Measurements from ENCODE around the gene MTCL3.

Gene MTCL3

GRCh38 chr6:127520066-127520465 lies 931 bp upstream of the MTCL3 start:
- TF ChIP-seq POLR2A (IDR thresholded peaks at IDR 0.05; ENCODE audit: low read depth) (no peak), EP300 (IDR thresholded peaks at IDR 0.05) (no peak), CTCF (IDR thresholded peaks at IDR 0.05) (no peak), POLR2AphosphoS5 (IDR thresholded peaks at IDR 0.05) (no peak)
- H3K4me3 ChIP-seq, result no peak overlapping the region
- DNase-seq (ENCODE audit: extremely low spot score), result no peak
- intact Hi-C loops (cut with DNase I), result no loop called here
- H3K36me3 ChIP-seq, result no peaks in the 10 kb centered on the region
- no peak overlapping the region for H3K27ac ChIP-seq (replicated peaks in 1 of 4)
- H3K27me3 ChIP-seq, result peaks cover 0 to 60% (median 26%) of the 10 kb centered on the region in 4 donors
- H3K4me1 ChIP-seq, result peaks cover 16 to 32% (median 29%) of the 10 kb centered on the region in 4 donors
- no peaks in the 10 kb centered on the region for H3K9me3 ChIP-seq
- 18% methylated on average over 2 of the region's 2 CpGs for WGBS

- H3K27me3 ChIP-seq, result peaks cover 0 to 60% (median 26%) of the 10 kb centered on the region in 4 donors
- 5% methylated on average over 10 of the region's 10 CpGs for WGBS
- H3K27ac ChIP-seq (replicated peaks in 1 of 4), result no peak overlapping the region
- H3K36me3 ChIP-seq, result no peaks in the 10 kb centered on the region
- no peak for DNase-seq (ENCODE audit: extremely low spot score)
- H3K4me1 ChIP-seq, result peaks cover 20 to 38% (median 35%) of the 10 kb centered on the region in 4 donors
- TF ChIP-seq POLR2AphosphoS5 (IDR thresholded peaks at IDR 0.05), result no peak
- TF ChIP-seq POLR2A (IDR thresholded peaks at IDR 0.05; ENCODE audit: low read depth), result no peak
- intact Hi-C loops (cut with DNase I), result no loop called here
- no peaks in the 10 kb centered on the region for H3K9me3 ChIP-seq
- H3K4me3 ChIP-seq, result peak overlapping the region in 2 of 4 donors; percentile 3 to 33
Measured at GRCh38 chr6:127519469-127519785, 292 bp upstream of the MTCL3 start.

- H3K27me3 ChIP-seq, result peaks cover 0 to 55% (median 26%) of the 10 kb centered on the region in 4 donors
- TF ChIP-seq EP300 (IDR thresholded peaks at IDR 0.05) (no peak), POLR2A (IDR thresholded peaks at IDR 0.05; ENCODE audit: low read depth) (no peak), POLR2AphosphoS5 (IDR thresholded peaks at IDR 0.05) (no peak), CTCF (IDR thresholded peaks at IDR 0.05) (no peak)
- H3K27ac ChIP-seq (replicated peaks in 1 of 4), result no peak overlapping the region
- peaks cover 21 to 42% (median 39%) of the 10 kb centered on the region in 4 donors for H3K4me1 ChIP-seq
- H3K9me3 ChIP-seq, result no peaks in the 10 kb centered on the region
- H3K36me3 ChIP-seq, result no peaks in the 10 kb centered on the region
- WGBS, result 30% methylated on average over 10 of the region's 10 CpGs
- DNase-seq (ENCODE audit: extremely low spot score), result no peak
- H3K4me3 ChIP-seq, result peak overlapping the region in 1 of 4 donors; percentile 6
- intact Hi-C loops (cut with DNase I), result no loop called here
Measured at GRCh38 chr6:127518191-127518709, 885 bp downstream of the MTCL3 start.

- no peak for DNase-seq (ENCODE audit: extremely low spot score)
- Histone ChIP-seq H3K27me3 (peaks cover 0 to 55% (median 26%) of the 10 kb centered on the region in 4 donors), H3K9me3 (no peaks in the 10 kb centered on the region), H3K36me3 (no peaks in the 10 kb centered on the region), H3K27ac (replicated peaks in 1 of 4) (no peak overlapping the region), H3K4me1 (peaks cover 21 to 42% (median 39%) of the 10 kb centered on the region in 4 donors), H3K4me3 (no peak overlapping the region)
- 83% methylated on average over 2 of the region's 2 CpGs for WGBS
- intact Hi-C loops (cut with DNase I), result no loop called here
- TF ChIP-seq POLR2A (IDR thresholded peaks at IDR 0.05; ENCODE audit: low read depth), result no peak
- no peak for TF ChIP-seq POLR2AphosphoS5 (IDR thresholded peaks at IDR 0.05)
- no peak for TF ChIP-seq CTCF (IDR thresholded peaks at IDR 0.05)
- no peak for TF ChIP-seq EP300 (IDR thresholded peaks at IDR 0.05)
Measured at GRCh38 chr6:127517693-127518092, 1.4 kb downstream of the MTCL3 start.

- Histone ChIP-seq H3K36me3 (no peaks in the 10 kb centered on the region), H3K4me3 (peak overlapping the region; percentile 63 to 86 (median 76)), H3K9me3 (no peaks in the 10 kb centered on the region), H3K4me1 (peaks cover 21 to 42% (median 39%) of the 10 kb centered on the region in 4 donors), H3K27ac (replicated peaks in 1 of 4) (peak overlapping the region in 1 of 4 donors; percentile 65), H3K27me3 (peaks cover 0 to 48% (median 26%) of the 10 kb centered on the region in 4 donors)
- TF ChIP-seq POLR2A (IDR thresholded peaks at IDR 0.05; ENCODE audit: low read depth), result no peak
- TF ChIP-seq CTCF (IDR thresholded peaks at IDR 0.05), result peak in 2 of 3 experiments; percentile 25 to 55
- no peak for TF ChIP-seq EP300 (IDR thresholded peaks at IDR 0.05)
- 15% methylated on average over 6 of the region's 6 CpGs for WGBS
- no peak for DNase-seq (ENCODE audit: extremely low spot score)
- intact Hi-C loops (cut with DNase I), result no loop called here
Measured at GRCh38 chr6:127516662-127517273, 2.4 kb downstream of the MTCL3 start.

Measured in esophagus muscularis mucosa (tissue), 4 donors.